ENCODE measurements around the gene LAIR2. TPM values are rescaled to one million over a fixed set of nuclear protein-coding genes. Genes with fewer than 3 reads are reported as not detected.
"Not testable (repeated sequence)": the region's sequence is repeated elsewhere in the genome, so short reads cannot be mapped to it uniquely, and the experiment has no call there.

Gene LAIR2
- total RNA-seq, 1 experiment from 2014 or later = not detected

DNA sequence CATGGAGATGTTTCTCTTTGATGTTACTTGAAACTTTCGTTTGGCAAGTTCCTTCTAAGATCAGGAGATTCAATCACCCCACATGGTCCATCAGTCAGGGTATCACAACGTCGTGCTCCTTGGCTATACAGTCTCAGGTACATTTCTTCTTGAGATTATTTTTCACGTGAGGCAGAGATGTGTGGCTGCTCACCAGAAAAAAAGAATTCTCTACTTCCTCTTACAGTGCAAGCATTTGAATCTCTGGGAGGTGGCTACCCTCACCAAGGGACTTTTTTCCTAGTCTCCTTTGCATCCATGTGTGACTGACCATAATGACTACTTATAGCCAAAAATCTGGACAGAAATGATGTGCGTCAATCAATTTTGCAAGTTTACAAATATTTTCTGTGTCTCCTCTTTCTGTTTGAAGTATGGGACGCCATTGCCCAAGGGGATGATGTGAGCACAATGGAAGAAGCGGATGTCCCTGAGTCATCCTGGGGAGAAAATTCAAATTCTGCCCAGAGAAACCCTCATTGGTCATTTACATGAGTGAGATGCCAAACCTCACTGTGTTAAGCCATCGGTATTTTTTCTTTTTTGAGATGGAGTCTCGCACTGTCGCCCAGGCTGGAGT, 8.6 kb upstream of the LAIR2 start:
- no peak for TF ChIP-seq EZH2 (IDR thresholded peaks at IDR 0.05; ENCODE audit: borderline replicate concordance, low read depth, low read length, poor library complexity, severe bottlenecking)
- no peak for TF ChIP-seq CTCF (conservative IDR thresholded peaks at IDR 0.05; ENCODE audit: low read depth, low read length)
- no peak for DNase-seq (ENCODE audit: low spot score)
- ChIA-PET CTCF (no interaction called here), POLR2A (ENCODE audit: low non-redundant PET) (no interaction called here)
- Histone ChIP-seq H3K36me3 (ENCODE audit: insufficient read depth, low read length, poor library complexity, severe bottlenecking) (no peaks in the 10 kb centered on the region), H3K4me3 (ENCODE audit: low read depth, low read length, poor library complexity, severe bottlenecking) (no peak overlapping the region), H3K27ac (ENCODE audit: low read depth, low read length, poor library complexity, severe bottlenecking) (no peak overlapping the region), H3K9me3 (ENCODE audit: low read depth, low read length, poor library complexity, severe bottlenecking) (no peaks in the 10 kb centered on the region), H3K27me3 (replicated peaks; ENCODE audit: insufficient read depth, low read depth, low read length, poor library complexity) (peaks cover 36% of the 10 kb centered on the region), H3K4me1 (ENCODE audit: insufficient read depth, low read length, poor library complexity, severe bottlenecking) (no peaks in the 10 kb centered on the region)
- intact Hi-C loops (cut with micrococcal nuclease; ENCODE audit: unreplicated experiment) = no loop called here
- BruUV-seq (replicated peaks) = no TSS peak

DNA sequence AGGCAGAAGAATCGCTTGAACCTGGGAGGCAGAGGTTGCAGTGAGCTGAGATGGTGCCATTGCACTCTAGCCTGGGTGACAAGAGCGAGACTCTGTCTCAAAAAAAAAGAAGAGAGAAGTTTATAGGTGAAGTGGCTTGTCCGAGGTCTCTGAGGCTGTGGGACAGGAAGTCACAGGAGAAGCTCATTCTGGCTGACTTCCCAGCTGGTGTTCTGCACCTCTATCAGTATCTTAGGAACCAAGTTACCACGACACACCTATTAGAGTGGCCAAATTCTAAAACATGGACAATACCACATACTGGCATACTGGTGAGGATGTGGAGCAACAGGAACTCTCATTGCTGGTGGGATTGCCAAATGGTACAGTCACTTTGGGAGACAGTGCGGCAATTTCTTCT, 7.3 kb upstream of the LAIR2 start:
- intact Hi-C loops (cut with micrococcal nuclease; ENCODE audit: unreplicated experiment); H3K4me3 ChIP-seq (ENCODE audit: low read depth, low read length, poor library complexity, severe bottlenecking); DNase-seq (ENCODE audit: low spot score); H3K4me1 ChIP-seq (ENCODE audit: insufficient read depth, low read length, poor library complexity, severe bottlenecking); CTCF ChIA-PET; H3K36me3 ChIP-seq (ENCODE audit: insufficient read depth, low read length, poor library complexity, severe bottlenecking); H3K9me3 ChIP-seq (ENCODE audit: low read depth, low read length, poor library complexity, severe bottlenecking); H3K27ac ChIP-seq (ENCODE audit: low read depth, low read length, poor library complexity, severe bottlenecking); BruUV-seq (replicated peaks); POLR2A ChIA-PET (ENCODE audit: low non-redundant PET): not testable (repeated sequence)
- peaks cover 28% of the 10 kb centered on the region for H3K27me3 ChIP-seq (replicated peaks; ENCODE audit: insufficient read depth, low read depth, low read length, poor library complexity)

- BruUV-seq (replicated peaks); H3K4me3 ChIP-seq (ENCODE audit: low read depth, low read length, poor library complexity, severe bottlenecking); CTCF ChIA-PET; intact Hi-C loops (cut with micrococcal nuclease; ENCODE audit: unreplicated experiment); H3K36me3 ChIP-seq (ENCODE audit: insufficient read depth, low read length, poor library complexity, severe bottlenecking); H3K4me1 ChIP-seq (ENCODE audit: insufficient read depth, low read length, poor library complexity, severe bottlenecking); DNase-seq (ENCODE audit: low spot score); POLR2A ChIA-PET (ENCODE audit: low non-redundant PET); H3K27ac ChIP-seq (ENCODE audit: low read depth, low read length, poor library complexity, severe bottlenecking); H3K9me3 ChIP-seq (ENCODE audit: low read depth, low read length, poor library complexity, severe bottlenecking): not testable (repeated sequence)
- H3K27me3 ChIP-seq (replicated peaks; ENCODE audit: insufficient read depth, low read depth, low read length, poor library complexity) = peaks cover 20% of the 10 kb centered on the region
Observed at GRCh38 chr19:54497747-54498450, 4.7 kb upstream of the LAIR2 start.

- H3K9me3 ChIP-seq (ENCODE audit: low read depth, low read length, poor library complexity, severe bottlenecking); H3K4me3 ChIP-seq (ENCODE audit: low read depth, low read length, poor library complexity, severe bottlenecking); CTCF ChIA-PET; DNase-seq (ENCODE audit: low spot score); POLR2A ChIA-PET (ENCODE audit: low non-redundant PET); H3K4me1 ChIP-seq (ENCODE audit: insufficient read depth, low read length, poor library complexity, severe bottlenecking); H3K27ac ChIP-seq (ENCODE audit: low read depth, low read length, poor library complexity, severe bottlenecking); BruUV-seq (replicated peaks); H3K36me3 ChIP-seq (ENCODE audit: insufficient read depth, low read length, poor library complexity, severe bottlenecking); intact Hi-C loops (cut with micrococcal nuclease; ENCODE audit: unreplicated experiment): not testable (repeated sequence)
- peaks cover 20% of the 10 kb centered on the region for H3K27me3 ChIP-seq (replicated peaks; ENCODE audit: insufficient read depth, low read depth, low read length, poor library complexity)
Observed at GRCh38 chr19:54498451-54498772, 4.2 kb upstream of the LAIR2 start.

GRCh38 chr19:54505542-54505941, 2.9 kb downstream of the LAIR2 start:
- H3K27ac ChIP-seq (ENCODE audit: low read depth, low read length, poor library complexity, severe bottlenecking); DNase-seq (ENCODE audit: low spot score); POLR2A ChIA-PET (ENCODE audit: low non-redundant PET); H3K36me3 ChIP-seq (ENCODE audit: insufficient read depth, low read length, poor library complexity, severe bottlenecking); H3K9me3 ChIP-seq (ENCODE audit: low read depth, low read length, poor library complexity, severe bottlenecking); intact Hi-C loops (cut with micrococcal nuclease; ENCODE audit: unreplicated experiment); BruUV-seq (replicated peaks); H3K4me3 ChIP-seq (ENCODE audit: low read depth, low read length, poor library complexity, severe bottlenecking); H3K4me1 ChIP-seq (ENCODE audit: insufficient read depth, low read length, poor library complexity, severe bottlenecking): not testable (repeated sequence)
- CTCF ChIA-PET = interaction anchor here (0.6 kb wide), 1 partner anchor 410 kb away, joined by 4 read pairs; no protein-coding TSS in a partner anchor
- H3K27me3 ChIP-seq (replicated peaks; ENCODE audit: insufficient read depth, low read depth, low read length, poor library complexity) = peaks cover 26% of the 10 kb centered on the region

All from A673 (cell line).